Right lobe of liver (tissue), 6 donors: ENCODE data around the gene PRCC. TPM values are rescaled to one million over a fixed set of nuclear protein-coding genes. Genes with fewer than 3 reads are reported as not detected.

Experiments used
- ATAC-seq, 4 donors: fragments of 200-7000 bp; cut with Tn5 transposase; one replicate each; pipeline ENCODE4 v1.9.1; 2020; ENCODE audit warnings: mild to moderate bottlenecking in 4 of 4, moderate library complexity in 4 of 4
- DNase-seq, 3 donors: peaks; one replicate each; pipeline ENCODE4 v3.0.0-alpha.2; 2020
- H3K27ac ChIP-seq, 3 donors: fragments of 200-600 bp; one replicate each; pipeline ENCODE4 v1.8.0; 2022
- H3K27me3 ChIP-seq, 2 donors: fragments of 200-600 bp; one replicate each; pipeline ENCODE4 v1.8.0; 2022
- H3K36me3 ChIP-seq, 4 donors: fragments of 200-600 bp; sonication (generic) in 1 of 4; one replicate each; pipeline versions ENCODE4 v1.5.1 to v1.8.0; 2017 to 2022; ENCODE audit warnings: control low read depth in 1 of 4
- H3K4me1 ChIP-seq, 4 donors: fragments of 200-600 bp; sonication (generic) in 1 of 4; one replicate each; pipeline versions ENCODE4 v1.5.1 to v1.8.0; 2017 to 2022; ENCODE audit warnings: control low read depth in 1 of 4
- H3K4me3 ChIP-seq, 3 donors: fragments of 200-600 bp; one replicate each; pipeline ENCODE4 v1.8.0; 2022
- H3K9me3 ChIP-seq, 4 donors: fragments of 200-600 bp; sonication (generic) in 1 of 4; one replicate each; pipeline versions ENCODE4 v1.5.1 to v1.8.0; 2017 to 2022; ENCODE audit warnings: control low read depth in 1 of 4
- POLR2A ChIP-seq: fragments of 450-650 bp; IDR thresholded peaks from one replicate; pipeline ENCODE4 v1.6.1; 2017; ENCODE audit warnings: antibody characterized with exemption, mild to moderate bottlenecking
- WGBS: methylation state at CpG from one replicate; pipeline ENCODE4 v1.1.6; 2018; ENCODE audit warnings: low coverage, low lambda C conversion rate; ENCODE audit not compliant: insufficient coverage; ENCODE audit errors: missing lambda C conversion rate; 5-methylcytosine and 5-hydroxymethylcytosine counted together
- intact Hi-C, 2 donors: fragments of 100-400 bp; cut with DNase I; formaldehyde crosslinking; loops; one replicate each; pipeline versions ENCODE4 v1.11.2 to v1.14.1; 2022
- total RNA-seq, 6 experiments: library from RNA; depleted of rRNA in 2 of 6; stranded (reverse); fragments of >200 nt in 2 of 6; fragmentation: NEBNext Ultra II Directional in 3 of 6; extraction: Animal tissue kit (Norgen Biotek cat#: 25700) in 3 of 6; gene quantifications; one replicate each; pipeline versions ENCODE4 v1.1.0 to v1.2.4, GENCODE V29; 2016 to 2023
- TF ChIP-seq, protein P1 (sequence below), 4 donors: fragments of 200-600 bp in 3 of 4; fragments of 450-650 bp in 1 of 4; IDR thresholded peaks; one replicate each; pipeline versions ENCODE4 v1.5.1 to v1.8.0; 2016 to 2022; ENCODE audit warnings: antibody characterized with exemption in 4 of 4, mild to moderate bottlenecking in 2 of 4
- donor health status: DM: no; HTN: yes; CAD: no.
- donor health status: DM: no; HTN: no; CAD: no.
- donor health status: DM: no; HTN: no; CAD: no.
- donor health status: DM: no; HTN: yes; CAD: no.
- donor health status: DM: no; HTN: yes; CAD: no.

Gene PRCC
- total RNA-seq, 6 experiments from 2014 or later: 17.4 to 23.4 (median 19.7) TPM

DNA sequence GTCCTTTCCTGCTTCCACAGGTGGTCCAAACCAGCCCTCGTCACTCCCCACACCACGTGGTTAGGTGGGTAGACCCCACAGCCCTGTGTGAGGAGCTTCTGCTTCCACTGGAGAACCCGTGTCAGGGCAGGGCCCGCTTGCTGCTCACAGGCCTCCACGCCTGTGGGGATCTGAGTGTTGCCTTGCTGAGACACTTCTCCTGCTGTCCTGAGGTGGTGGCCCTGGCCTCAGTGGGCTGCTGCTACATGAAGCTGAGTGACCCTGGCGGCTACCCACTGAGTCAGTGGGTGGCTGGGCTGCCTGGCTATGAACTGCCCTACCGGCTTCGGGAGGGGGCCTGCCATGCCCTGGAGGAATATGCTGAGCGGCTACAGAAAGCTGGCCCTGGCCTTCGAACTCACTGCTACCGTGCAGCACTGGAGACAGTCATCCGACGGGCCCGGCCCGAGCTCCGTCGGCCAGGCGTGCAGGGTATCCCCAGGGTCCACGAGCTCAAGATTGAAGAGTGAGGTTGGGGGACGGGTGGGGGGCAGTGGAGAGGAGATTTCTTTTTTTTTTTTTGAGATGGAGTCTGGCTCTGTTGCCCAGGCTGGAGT, 33.2 kb upstream of the PRCC start:
- H3K9me3 ChIP-seq: no peaks in the 10 kb centered on the region
- ATAC-seq (peak in 1 of 4 donors; percentile 8), DNase-seq (no peak)
- no peak overlapping the region for H3K4me3 ChIP-seq
- no peak overlapping the region for H3K27ac ChIP-seq
- intact Hi-C loops: no loop called here
- TF ChIP-seq POLR2A: no peak
- TF ChIP-seq, protein P1, sequence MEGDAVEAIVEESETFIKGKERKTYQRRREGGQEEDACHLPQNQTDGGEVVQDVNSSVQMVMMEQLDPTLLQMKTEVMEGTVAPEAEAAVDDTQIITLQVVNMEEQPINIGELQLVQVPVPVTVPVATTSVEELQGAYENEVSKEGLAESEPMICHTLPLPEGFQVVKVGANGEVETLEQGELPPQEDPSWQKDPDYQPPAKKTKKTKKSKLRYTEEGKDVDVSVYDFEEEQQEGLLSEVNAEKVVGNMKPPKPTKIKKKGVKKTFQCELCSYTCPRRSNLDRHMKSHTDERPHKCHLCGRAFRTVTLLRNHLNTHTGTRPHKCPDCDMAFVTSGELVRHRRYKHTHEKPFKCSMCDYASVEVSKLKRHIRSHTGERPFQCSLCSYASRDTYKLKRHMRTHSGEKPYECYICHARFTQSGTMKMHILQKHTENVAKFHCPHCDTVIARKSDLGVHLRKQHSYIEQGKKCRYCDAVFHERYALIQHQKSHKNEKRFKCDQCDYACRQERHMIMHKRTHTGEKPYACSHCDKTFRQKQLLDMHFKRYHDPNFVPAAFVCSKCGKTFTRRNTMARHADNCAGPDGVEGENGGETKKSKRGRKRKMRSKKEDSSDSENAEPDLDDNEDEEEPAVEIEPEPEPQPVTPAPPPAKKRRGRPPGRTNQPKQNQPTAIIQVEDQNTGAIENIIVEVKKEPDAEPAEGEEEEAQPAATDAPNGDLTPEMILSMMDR (IDR thresholded peaks at IDR 0.05): no peak
- H3K27me3 ChIP-seq: no peaks in the 10 kb centered on the region
- peaks cover 0 to 8% (median 0%) of the 10 kb centered on the region in 4 donors for H3K4me1 ChIP-seq
- H3K36me3 ChIP-seq: peaks cover 0 to 21% (median 11%) of the 10 kb centered on the region in 4 donors
- 59% methylated on average over 2 of the region's 20 CpGs for WGBS

DNA sequence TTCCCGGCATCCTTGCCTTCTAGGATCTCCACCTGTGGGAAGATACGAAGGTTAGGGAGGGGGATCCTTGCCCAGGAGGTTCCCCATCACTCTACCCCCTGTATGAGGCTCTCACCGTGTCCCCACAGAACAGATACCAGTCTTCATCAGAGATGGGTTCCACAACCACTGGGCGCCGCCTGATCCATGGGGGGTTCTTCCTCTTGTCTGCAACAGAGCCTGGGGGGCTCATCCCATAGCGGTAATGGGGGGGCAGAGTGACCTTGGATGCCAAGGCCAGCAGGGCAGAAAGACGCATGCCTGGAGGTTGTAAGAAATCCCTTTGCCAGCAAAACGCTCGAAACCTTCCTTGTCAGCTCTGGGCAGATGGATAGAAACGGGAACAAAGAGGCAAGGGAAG, 28.9 kb upstream of the PRCC start:
- ATAC-seq: no peak
- no peak overlapping the region for H3K27ac ChIP-seq
- 84% methylated on average over 8 of the region's 10 CpGs for WGBS
- TF ChIP-seq, protein P1 (IDR thresholded peaks at IDR 0.05): no peak
- TF ChIP-seq POLR2A: no peak
- H3K27me3 ChIP-seq: no peaks in the 10 kb centered on the region
- H3K9me3 ChIP-seq: no peaks in the 10 kb centered on the region
- H3K4me1 ChIP-seq: peaks cover 0 to 9% (median 3%) of the 10 kb centered on the region in 4 donors
- DNase-seq: no peak
- peaks cover 0 to 27% (median 13%) of the 10 kb centered on the region in 4 donors for H3K36me3 ChIP-seq
- H3K4me3 ChIP-seq: no peak overlapping the region
- intact Hi-C loops: no loop called here

DNA sequence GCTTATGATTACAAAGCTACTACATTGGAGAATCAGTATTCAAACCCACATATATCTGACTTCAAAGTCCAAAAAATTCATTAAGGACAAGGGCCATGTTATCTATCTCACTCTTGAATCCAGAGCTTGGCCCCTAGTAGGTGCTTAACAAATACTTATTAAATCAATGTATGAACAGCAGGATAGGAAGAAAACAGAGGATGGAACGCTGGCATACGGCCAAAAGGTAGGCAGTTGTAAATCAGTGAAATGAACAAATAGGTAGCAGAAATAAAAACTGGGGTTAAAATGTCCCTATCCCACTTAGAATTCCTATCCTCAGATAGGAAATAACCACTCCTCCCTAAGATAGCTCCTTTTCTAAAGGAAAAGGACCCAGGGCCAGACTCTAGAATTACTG, 28.4 kb upstream of the PRCC start:
- WGBS: 58% methylated on average over 2 of the region's 2 CpGs
- intact Hi-C loops: no loop called here
- TF ChIP-seq POLR2A: no peak
- TF ChIP-seq, protein P1 (IDR thresholded peaks at IDR 0.05): no peak
- H3K4me3 ChIP-seq: no peak overlapping the region
- H3K27me3 ChIP-seq: no peaks in the 10 kb centered on the region
- peaks cover 0 to 9% (median 3%) of the 10 kb centered on the region in 4 donors for H3K4me1 ChIP-seq
- DNase-seq: no peak
- no peaks in the 10 kb centered on the region for H3K9me3 ChIP-seq
- no peak for ATAC-seq
- no peak overlapping the region for H3K27ac ChIP-seq
- peaks cover 0 to 27% (median 14%) of the 10 kb centered on the region in 4 donors for H3K36me3 ChIP-seq

DNA sequence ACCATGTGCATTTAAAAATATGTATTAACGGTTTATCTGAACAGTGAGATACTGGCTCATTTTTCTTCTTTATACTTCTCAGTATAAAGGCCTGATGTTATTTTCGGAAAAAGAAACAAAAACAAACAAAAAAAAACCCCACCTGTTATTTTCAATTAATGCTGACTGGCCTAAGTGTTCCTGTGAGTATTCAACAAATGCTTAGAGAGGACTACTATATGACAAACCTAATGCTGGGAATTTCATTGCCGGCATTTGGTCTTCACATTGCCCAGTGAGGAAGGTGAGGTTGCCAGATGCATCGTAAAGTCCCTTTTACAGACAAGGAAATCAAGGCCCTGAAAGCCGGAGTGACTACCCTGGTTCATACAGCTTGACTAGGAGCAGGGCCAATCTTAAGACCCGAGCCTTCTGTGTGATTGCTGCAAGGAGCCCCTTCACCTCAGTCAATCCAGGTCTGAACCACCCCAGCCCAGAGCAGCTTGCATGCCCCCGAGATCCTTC, 27.0 kb upstream of the PRCC start:
- peak overlapping the region in 1 of 3 donors; percentile 35 for H3K27ac ChIP-seq
- peaks cover 0 to 9% (median 3%) of the 10 kb centered on the region in 4 donors for H3K4me1 ChIP-seq
- intact Hi-C loops: no loop called here
- H3K9me3 ChIP-seq: no peaks in the 10 kb centered on the region
- ATAC-seq: no peak
- 12% methylated on average over 6 of the region's 7 CpGs for WGBS
- H3K36me3 ChIP-seq: peaks cover 0 to 34% (median 14%) of the 10 kb centered on the region in 4 donors
- H3K4me3 ChIP-seq: peak overlapping the region; percentile 76 to 80 (median 80)
- H3K27me3 ChIP-seq: no peaks in the 10 kb centered on the region
- no peak for DNase-seq
- no peak for TF ChIP-seq POLR2A
- TF ChIP-seq, protein P1 (IDR thresholded peaks at IDR 0.05): no peak
